SK-N-MC (cell line): ENCODE data around the gene CYB5A.
A peak's percentile ranks its signal among the peaks of the same experiment; 100 is the strongest.

Source experiments
- DNase-seq: peaks from one replicate; pipeline ENCODE4 v3.0.0-alpha.2; 2011; ENCODE audit warnings: low read depth, low spot score
- H3K27ac ChIP-seq: fragments of 200-600 bp; sonication (generic); 2 replicates; pipeline ENCODE4 v1.5.1; 2016; ENCODE audit warnings: mixed run types
- H3K36me3 ChIP-seq: fragments of 200-600 bp; sonication (generic); 2 replicates; pipeline ENCODE4 v1.6.1; 2017; ENCODE audit warnings: antibody characterized with exemption, low read length, mixed read lengths; ENCODE audit not compliant: insufficient read depth
- H3K4me3 ChIP-seq: fragments of 200-600 bp; sonication (generic); 2 replicates; pipeline ENCODE4 v1.5.1; 2016
- H3K9ac ChIP-seq: fragments of 200-600 bp; sonication (generic); 2 replicates; pipeline ENCODE4 v1.8.0; 2017; ENCODE audit warnings: mixed run types, mixed read lengths; ENCODE audit not compliant: insufficient read length
- H3K9me3 ChIP-seq: fragments of 200-600 bp; sonication (generic); 2 replicates; pipeline ENCODE4 v1.6.1; 2017; ENCODE audit warnings: low read depth, mild to moderate bottlenecking, antibody characterized with exemption, low read length, moderate library complexity, mixed read lengths
- EZH2 ChIP-seq: fragments of 200-600 bp; sonication (generic); IDR thresholded peaks from one replicate; pipeline ENCODE4 v1.6.1; 2017; ENCODE audit warnings: antibody characterized with exemption
- FOXP2 ChIP-seq: optimal IDR thresholded peaks from 2 replicates; pipeline ENCODE3; 2011; ENCODE audit warnings: mild to moderate bottlenecking, moderate library complexity; ENCODE audit not compliant: insufficient read depth; ENCODE audit errors: extremely low read length, control extremely low read depth
- POLR2AphosphoS5 ChIP-seq: IDR thresholded peaks from 2 replicates; pipeline ENCODE4 v1.6.1; 2012; ENCODE audit warnings: mild to moderate bottlenecking, low read depth, low read length, borderline replicate concordance

CYB5A gene

GRCh38 chr18:74248189-74248588 is 43.6 kb downstream of the CYB5A start:
- TF ChIP-seq POLR2AphosphoS5 (no peak), EZH2 (no peak), FOXP2 (no peak)
- no peak for DNase-seq
- no peaks in the 10 kb centered on the region for H3K36me3 ChIP-seq
- no peaks in the 10 kb centered on the region for H3K9me3 ChIP-seq
- H3K4me3 ChIP-seq: no peak overlapping the region
- no peak overlapping the region for H3K27ac ChIP-seq
- no peak overlapping the region for H3K9ac ChIP-seq

- Histone ChIP-seq H3K9me3 (no peaks in the 10 kb centered on the region), H3K27ac (no peak overlapping the region), H3K36me3 (no peaks in the 10 kb centered on the region), H3K9ac (no peak overlapping the region), H3K4me3 (no peak overlapping the region)
- no peak for TF ChIP-seq POLR2AphosphoS5
- TF ChIP-seq FOXP2: no peak
- no peak for TF ChIP-seq EZH2
- DNase-seq: no peak
Observed at GRCh38 chr18:74244554-74244953, 47.2 kb downstream of the CYB5A start.

- H3K9me3 ChIP-seq: no peaks in the 10 kb centered on the region
- H3K4me3 ChIP-seq: no peak overlapping the region
- DNase-seq: no peak
- no peaks in the 10 kb centered on the region for H3K36me3 ChIP-seq
- TF ChIP-seq FOXP2 (no peak), POLR2AphosphoS5 (no peak), EZH2 (no peak)
- H3K27ac ChIP-seq: no peak overlapping the region
- H3K9ac ChIP-seq: no peak overlapping the region
Observed at GRCh38 chr18:74243127-74243526, 48.6 kb downstream of the CYB5A start.

- Histone ChIP-seq H3K4me3 (no peak overlapping the region), H3K36me3 (no peaks in the 10 kb centered on the region), H3K9me3 (no peaks in the 10 kb centered on the region), H3K27ac (no peak overlapping the region), H3K9ac (no peak overlapping the region)
- TF ChIP-seq EZH2: no peak
- no peak for TF ChIP-seq POLR2AphosphoS5
- no peak for TF ChIP-seq FOXP2
- no peak for DNase-seq
Observed at GRCh38 chr18:74242438-74243096, 49.2 kb downstream of the CYB5A start.

- TF ChIP-seq EZH2: no peak
- TF ChIP-seq POLR2AphosphoS5: no peak
- no peak for TF ChIP-seq FOXP2
- no peaks in the 10 kb centered on the region for H3K36me3 ChIP-seq
- no peak for DNase-seq
- no peak overlapping the region for H3K9ac ChIP-seq
- H3K4me3 ChIP-seq: no peak overlapping the region
- H3K9me3 ChIP-seq: no peaks in the 10 kb centered on the region
- no peak overlapping the region for H3K27ac ChIP-seq
Observed at GRCh38 chr18:74241970-74242369, 49.8 kb downstream of the CYB5A start.

GRCh38 chr18:74241426-74241825 is 50.3 kb downstream of the CYB5A start:
- H3K9ac ChIP-seq: no peak overlapping the region
- H3K9me3 ChIP-seq: no peaks in the 10 kb centered on the region
- no peak overlapping the region for H3K4me3 ChIP-seq
- H3K27ac ChIP-seq: no peak overlapping the region
- TF ChIP-seq FOXP2 (no peak), EZH2 (no peak), POLR2AphosphoS5 (no peak)
- H3K36me3 ChIP-seq: no peaks in the 10 kb centered on the region
- DNase-seq: no peak

GRCh38 chr18:74239567-74239966 is 52.2 kb downstream of the CYB5A start:
- no peak overlapping the region for H3K4me3 ChIP-seq
- no peaks in the 10 kb centered on the region for H3K9me3 ChIP-seq
- no peak overlapping the region for H3K9ac ChIP-seq
- TF ChIP-seq POLR2AphosphoS5 (no peak), EZH2 (no peak), FOXP2 (no peak)
- no peak for DNase-seq
- no peaks in the 10 kb centered on the region for H3K36me3 ChIP-seq
- no peak overlapping the region for H3K27ac ChIP-seq

- Histone ChIP-seq H3K9me3 (no peaks in the 10 kb centered on the region), H3K36me3 (no peaks in the 10 kb centered on the region), H3K4me3 (no peak overlapping the region), H3K9ac (no peak overlapping the region), H3K27ac (no peak overlapping the region)
- peak; percentile 3 for DNase-seq
- no peak for TF ChIP-seq FOXP2
- TF ChIP-seq EZH2: no peak
- no peak for TF ChIP-seq POLR2AphosphoS5
Observed at GRCh38 chr18:74234326-74235171, 57.2 kb downstream of the CYB5A start.

GRCh38 chr18:74233933-74234325 is 57.8 kb downstream of the CYB5A start:
- Histone ChIP-seq H3K36me3 (no peaks in the 10 kb centered on the region), H3K9me3 (no peaks in the 10 kb centered on the region), H3K4me3 (no peak overlapping the region), H3K9ac (no peak overlapping the region), H3K27ac (no peak overlapping the region)
- no peak for TF ChIP-seq EZH2
- no peak for TF ChIP-seq FOXP2
- TF ChIP-seq POLR2AphosphoS5: no peak
- no peak for DNase-seq
